ENCODE results near the gene CDKL2.

DNA sequence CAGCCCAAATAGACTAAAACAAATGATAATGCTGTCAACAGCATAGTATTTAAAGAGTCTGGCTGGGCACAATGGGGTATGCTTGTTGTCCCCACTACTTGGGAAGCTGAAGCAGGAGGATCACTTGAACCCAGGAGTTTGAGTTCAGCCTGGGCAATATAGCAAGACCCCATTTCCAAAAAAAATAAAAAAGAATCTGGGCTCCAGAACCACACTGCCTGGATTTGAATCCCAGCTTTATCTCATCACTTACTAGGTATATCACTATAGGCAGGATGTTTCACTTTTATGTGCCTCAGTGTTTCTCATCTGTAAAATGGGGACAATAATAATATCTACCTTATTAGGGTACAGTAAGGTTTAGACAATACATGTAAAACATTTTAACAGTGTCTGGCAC lies 48.1 kb upstream of the CDKL2 start:
- TF ChIP-seq, protein P1, sequence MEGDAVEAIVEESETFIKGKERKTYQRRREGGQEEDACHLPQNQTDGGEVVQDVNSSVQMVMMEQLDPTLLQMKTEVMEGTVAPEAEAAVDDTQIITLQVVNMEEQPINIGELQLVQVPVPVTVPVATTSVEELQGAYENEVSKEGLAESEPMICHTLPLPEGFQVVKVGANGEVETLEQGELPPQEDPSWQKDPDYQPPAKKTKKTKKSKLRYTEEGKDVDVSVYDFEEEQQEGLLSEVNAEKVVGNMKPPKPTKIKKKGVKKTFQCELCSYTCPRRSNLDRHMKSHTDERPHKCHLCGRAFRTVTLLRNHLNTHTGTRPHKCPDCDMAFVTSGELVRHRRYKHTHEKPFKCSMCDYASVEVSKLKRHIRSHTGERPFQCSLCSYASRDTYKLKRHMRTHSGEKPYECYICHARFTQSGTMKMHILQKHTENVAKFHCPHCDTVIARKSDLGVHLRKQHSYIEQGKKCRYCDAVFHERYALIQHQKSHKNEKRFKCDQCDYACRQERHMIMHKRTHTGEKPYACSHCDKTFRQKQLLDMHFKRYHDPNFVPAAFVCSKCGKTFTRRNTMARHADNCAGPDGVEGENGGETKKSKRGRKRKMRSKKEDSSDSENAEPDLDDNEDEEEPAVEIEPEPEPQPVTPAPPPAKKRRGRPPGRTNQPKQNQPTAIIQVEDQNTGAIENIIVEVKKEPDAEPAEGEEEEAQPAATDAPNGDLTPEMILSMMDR (IDR thresholded peaks at IDR 0.05): no peak
- no peak for TF ChIP-seq POLR2A (IDR thresholded peaks at IDR 0.05)
- no peak for TF ChIP-seq POLR2AphosphoS5 (IDR thresholded peaks at IDR 0.05)

Measured in prostate gland (tissue), 2 donors.